Measurements from ENCODE around the gene BRD4.

The BRD4 gene

GRCh38 chr19:15291548-15292021 lies 40.8 kb downstream of the BRD4 start:
- no peak overlapping the region for H3K4me3 ChIP-seq (ENCODE audit: low read depth, low read length)

DNA sequence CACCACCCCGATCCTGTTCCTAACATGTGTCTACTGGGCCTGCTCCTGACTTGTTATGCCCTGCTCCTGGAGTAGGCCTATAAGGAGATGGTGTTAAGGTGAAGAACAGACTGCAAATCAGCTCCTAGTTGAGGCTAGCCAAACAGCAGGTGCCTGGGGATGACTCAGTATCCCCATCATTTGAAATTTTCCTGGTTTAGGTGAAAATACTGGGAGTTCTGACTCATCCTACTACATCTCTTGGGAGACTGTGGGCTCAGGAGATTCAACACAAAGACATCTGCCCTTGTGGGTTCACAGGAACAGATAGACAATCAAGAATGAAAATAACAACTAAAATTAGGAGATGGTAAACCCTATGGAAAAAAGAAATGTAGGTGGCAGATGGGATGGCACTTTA lies 41.2 kb downstream of the BRD4 start:
- H3K4me3 ChIP-seq (ENCODE audit: low read depth, low read length): no peak overlapping the region

GRCh38 chr19:15290166-15290565 lies 42.2 kb downstream of the BRD4 start:
- no peak overlapping the region for H3K4me3 ChIP-seq (ENCODE audit: low read depth, low read length)

GRCh38 chr19:15289673-15290072 lies 42.7 kb downstream of the BRD4 start:
- no peak overlapping the region for H3K4me3 ChIP-seq (ENCODE audit: low read depth, low read length)

DNA sequence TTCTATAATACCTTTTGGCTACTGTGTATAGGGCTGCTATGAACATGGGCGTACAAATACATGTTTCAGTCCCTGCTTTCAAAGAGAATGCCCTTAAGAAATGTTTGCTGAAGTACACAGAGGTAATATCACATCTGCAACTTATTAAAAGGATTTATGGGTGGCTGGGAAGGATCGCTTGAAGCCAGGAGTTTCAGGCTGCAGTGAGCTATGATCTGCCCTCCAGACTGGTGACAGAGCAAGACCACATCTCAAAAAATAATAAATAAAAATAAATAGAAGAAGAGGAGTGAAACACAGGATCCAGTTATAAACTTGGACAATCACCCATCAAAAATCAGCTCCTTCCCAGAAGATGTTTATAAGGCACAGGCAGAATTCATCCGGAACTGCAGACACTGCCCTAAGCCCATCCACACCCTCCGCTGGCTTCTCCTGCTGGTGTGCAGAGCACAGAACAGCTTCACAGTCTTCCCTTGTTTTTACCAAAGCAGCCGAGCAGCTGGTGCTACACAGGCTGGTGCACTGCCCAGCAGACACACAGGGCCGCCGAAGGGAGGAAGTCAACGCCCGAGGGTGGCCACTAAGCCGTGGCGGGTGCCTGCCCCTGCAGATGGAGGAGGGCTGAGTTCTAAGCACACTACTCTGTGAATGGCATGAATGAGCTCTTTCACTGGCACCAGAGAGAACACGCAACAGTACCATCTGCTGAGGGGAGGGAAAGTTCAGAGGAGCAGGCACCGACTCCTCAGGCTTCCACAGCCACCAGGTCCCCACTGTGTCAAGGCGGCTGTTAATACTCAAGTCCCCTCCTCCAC lies 44.0 kb downstream of the BRD4 start:
- H3K4me3 ChIP-seq (ENCODE audit: low read depth, low read length): no peak overlapping the region

GRCh38 chr19:15287496-15287895 lies 44.8 kb downstream of the BRD4 start:
- no peak overlapping the region for H3K4me3 ChIP-seq (ENCODE audit: low read depth, low read length)

DNA sequence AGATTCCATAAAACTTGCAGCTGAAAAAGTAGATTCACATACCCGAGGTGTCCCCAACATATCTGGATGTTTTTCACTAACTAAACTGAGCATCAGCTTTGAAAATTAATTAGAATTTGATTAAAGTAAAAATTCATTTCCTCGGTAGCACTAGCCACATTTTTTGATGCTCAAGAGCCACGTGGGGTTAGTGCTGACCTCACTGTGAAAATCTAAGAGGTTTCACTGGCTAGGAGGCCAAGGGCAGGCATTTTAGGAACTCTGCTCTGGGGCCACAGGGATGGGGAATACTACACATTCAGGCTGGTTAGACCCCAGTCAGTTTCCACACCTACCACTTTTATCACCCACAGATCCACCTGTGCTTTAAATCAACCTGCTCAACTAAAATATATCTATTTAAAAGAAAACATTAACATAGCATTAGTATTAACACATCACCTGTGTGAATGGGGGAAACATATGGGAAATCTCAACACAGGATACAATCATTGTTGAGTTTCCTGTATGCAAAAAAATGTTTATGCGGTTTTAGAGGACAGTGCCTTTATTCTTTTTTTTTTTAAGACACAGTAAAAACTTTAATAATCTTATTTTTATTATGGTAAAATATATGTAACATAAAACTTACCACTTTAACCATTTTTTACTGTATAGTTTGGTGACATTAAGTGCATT lies 45.5 kb downstream of the BRD4 start:
- H3K4me3 ChIP-seq (ENCODE audit: low read depth, low read length): no peak overlapping the region

- H3K4me3 ChIP-seq (ENCODE audit: low read depth, low read length): no peak overlapping the region
Measured at GRCh38 chr19:15285896-15286591, 46.3 kb downstream of the BRD4 start.

DNA sequence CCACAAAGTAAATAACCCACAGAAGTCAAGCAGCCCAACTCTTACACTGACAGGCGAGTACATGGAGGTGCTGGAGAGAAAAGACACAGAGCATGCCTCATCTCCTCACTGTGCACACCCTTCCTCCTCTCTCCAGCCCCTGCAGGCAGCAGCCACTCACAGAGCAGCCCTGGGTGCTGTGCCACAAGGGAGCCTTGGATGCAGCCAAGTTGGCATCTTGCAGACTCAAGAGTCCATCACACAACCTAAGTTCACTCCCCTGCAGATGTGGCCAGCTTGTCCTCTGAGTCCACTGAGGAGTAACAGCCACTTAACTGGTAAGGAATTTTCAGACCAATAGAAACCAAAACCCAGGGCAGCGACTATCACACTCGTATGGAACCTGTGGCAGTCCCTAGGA lies 47.4 kb downstream of the BRD4 start:
- H3K4me3 ChIP-seq (ENCODE audit: low read depth, low read length): no peak overlapping the region

- H3K4me3 ChIP-seq (ENCODE audit: low read depth, low read length): no peak overlapping the region
Measured at GRCh38 chr19:15284091-15284490, 48.2 kb downstream of the BRD4 start.

- H3K4me3 ChIP-seq (ENCODE audit: low read depth, low read length): no peak overlapping the region
Measured at GRCh38 chr19:15283141-15283883, 49.0 kb downstream of the BRD4 start.

DNA sequence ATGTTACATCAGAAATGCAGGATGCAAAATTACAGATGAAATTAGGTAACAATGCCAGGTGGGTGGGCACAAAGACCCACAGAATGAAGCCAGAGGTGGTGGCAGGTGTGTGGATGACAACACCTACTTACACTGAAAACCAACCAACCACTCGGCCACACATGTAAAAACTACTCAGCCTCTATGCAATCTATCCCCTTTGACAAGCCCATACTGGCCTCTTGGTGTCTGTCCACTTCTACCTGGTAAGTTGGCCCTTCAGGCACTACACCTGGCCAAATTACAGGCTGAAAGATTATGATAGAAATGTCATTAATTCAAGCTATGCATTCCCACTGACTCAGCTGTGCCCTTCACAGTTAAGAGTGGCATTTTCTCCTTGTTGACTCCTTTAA lies 50.0 kb downstream of the BRD4 start:
- H3K4me3 ChIP-seq (ENCODE audit: low read depth, low read length): no peak overlapping the region

GRCh38 chr19:15280915-15281683 lies 51.2 kb downstream of the BRD4 start:
- H3K4me3 ChIP-seq (ENCODE audit: low read depth, low read length): no peak overlapping the region

DNA sequence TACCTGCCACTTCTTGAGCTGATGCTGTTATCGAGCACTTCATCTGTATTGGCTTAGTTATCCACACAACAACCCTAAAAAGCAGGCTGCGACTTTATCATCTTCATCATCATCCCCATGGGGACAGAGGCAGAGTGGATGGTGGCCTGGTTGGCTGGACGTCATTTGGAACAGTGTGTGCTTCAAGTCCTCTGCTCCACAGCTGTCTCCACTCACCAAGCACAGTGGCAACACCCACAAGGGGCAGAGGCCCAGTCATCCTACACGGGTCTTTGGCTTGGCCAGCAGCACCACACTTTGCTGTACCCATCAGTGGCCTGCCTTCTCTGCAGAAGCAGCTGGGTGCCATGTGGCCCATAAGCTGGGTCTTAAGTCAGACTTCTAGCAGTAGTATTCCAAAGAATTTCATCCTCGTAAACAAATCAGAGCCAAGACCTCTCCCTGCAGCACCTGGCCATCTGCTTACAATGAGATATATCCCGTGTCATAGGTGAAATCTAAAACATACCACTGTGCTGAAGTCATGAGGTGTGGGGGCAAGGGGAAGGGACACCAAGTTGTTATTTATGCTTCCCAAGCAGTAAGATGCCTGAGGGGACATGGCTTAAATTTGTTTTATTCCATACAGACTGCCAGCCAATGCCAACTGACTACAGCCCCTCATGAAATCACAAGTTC lies 52.2 kb downstream of the BRD4 start:
- H3K4me3 ChIP-seq (ENCODE audit: low read depth, low read length): no peak overlapping the region

GRCh38 chr19:15279326-15279904 lies 52.9 kb downstream of the BRD4 start:
- H3K4me3 ChIP-seq (ENCODE audit: low read depth, low read length): no peak overlapping the region

GRCh38 chr19:15276620-15277215 lies 55.6 kb downstream of the BRD4 start:
- H3K4me3 ChIP-seq (ENCODE audit: low read depth, low read length): no peak overlapping the region

GRCh38 chr19:15274477-15274876 lies 57.9 kb downstream of the BRD4 start:
- H3K4me3 ChIP-seq (ENCODE audit: low read depth, low read length): no peak overlapping the region

DNA sequence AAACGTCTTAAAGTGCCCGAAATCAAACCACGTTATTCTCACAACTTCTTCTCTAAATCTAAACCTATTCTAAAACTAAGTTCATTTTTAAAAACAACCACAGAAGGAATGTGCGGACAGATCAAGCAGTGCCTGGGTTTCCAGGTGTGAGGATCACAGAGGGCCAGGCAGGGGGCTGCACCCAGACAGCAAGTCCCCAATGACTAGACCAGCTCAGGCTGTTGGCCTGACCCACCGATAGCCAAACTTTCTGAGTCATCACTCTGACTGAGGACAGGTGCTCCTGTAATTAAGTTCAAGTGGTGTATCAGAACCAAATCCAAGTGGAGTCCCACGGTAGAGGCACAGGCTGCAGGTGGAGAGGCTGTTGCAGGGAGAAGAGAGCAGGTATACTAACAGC lies 62.5 kb downstream of the BRD4 start:
- no peak overlapping the region for H3K4me3 ChIP-seq (ENCODE audit: low read depth, low read length)

DNA sequence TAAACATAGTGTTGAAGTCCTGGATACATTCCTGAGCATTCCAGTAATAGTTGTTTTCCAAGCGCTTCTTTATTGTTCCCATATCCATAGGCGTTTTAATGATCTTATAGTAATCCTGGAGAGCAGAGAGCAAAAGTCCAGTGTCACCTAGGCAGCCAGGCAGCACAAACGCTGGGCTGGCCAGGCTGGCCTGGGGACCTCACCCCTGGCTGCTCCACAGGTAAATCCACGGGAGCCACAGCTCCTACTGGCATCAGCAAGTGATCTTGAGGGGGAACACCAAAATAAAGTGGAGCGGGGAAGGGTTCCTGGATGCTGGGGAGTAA lies 63.4 kb downstream of the BRD4 start:
- no peak overlapping the region for H3K4me3 ChIP-seq (ENCODE audit: low read depth, low read length)

Data from iPS-11a (cell line).